Cortex of kidney (tissue), 1 donor: ENCODE data around the gene MSL1.

Experiments
- DNase-seq: peaks from one replicate; lab custom pipeline; 2025; lab: John Stamatoyannopoulos, UW

MSL1 gene

GRCh38 chr17:40174514-40174913 lies 52.7 kb downstream of the MSL1 start:
- no peak for DNase-seq

GRCh38 chr17:40175928-40176753 lies 54.4 kb downstream of the MSL1 start:
- no peak for DNase-seq

- DNase-seq, result no peak
Observed at GRCh38 chr17:40176754-40177110, 55.0 kb downstream of the MSL1 start.

- no peak for DNase-seq
Observed at GRCh38 chr17:40177275-40177874, 55.6 kb downstream of the MSL1 start, which contains the start of gene RAPGEFL1. RAPGEFL1 (plus strand) TSS chr17:40177470; CDS start chr17:40177862, 392 bp downstream.

- DNase-seq, result no peak
Observed at GRCh38 chr17:40178021-40178601, 56.3 kb downstream of the MSL1 start.

GRCh38 chr17:40178660-40179059 lies 56.9 kb downstream of the MSL1 start:
- no peak for DNase-seq

- no peak for DNase-seq
Observed at GRCh38 chr17:40179923-40180659, 58.3 kb downstream of the MSL1 start.

- DNase-seq, result no peak
Observed at GRCh38 chr17:40180694-40181093, 58.9 kb downstream of the MSL1 start.

- no peak for DNase-seq
Observed at GRCh38 chr17:40181205-40181604, 59.4 kb downstream of the MSL1 start.

- DNase-seq, result no peak
Observed at GRCh38 chr17:40182606-40183005, 60.8 kb downstream of the MSL1 start.
